Measurements from ENCODE around the gene SPTLC3. TPM values are rescaled to one million over a fixed set of nuclear protein-coding genes. Genes with fewer than 3 reads are reported as not detected.

Gene SPTLC3
- total and polyA plus RNA-seq, 8 donors, result 1.1 to 33.9 (median 2.1) TPM; not detected in 1

- Histone ChIP-seq H3K4me3 (no peak overlapping the region), H3K27me3 (no peaks in the 10 kb centered on the region), H3K9me3 (no peaks in the 10 kb centered on the region), H3K4me1 (no peaks in the 10 kb centered on the region), H3K36me3 (peaks cover 0 to 24% (median 13%) of the 10 kb centered on the region in 4 donors), H3K27ac (no peak overlapping the region)
- DNase-seq, result no peak
- intact Hi-C loops (cut with DNase I; ENCODE audit: low total_unique reads), result no loop called here
- TF ChIP-seq CTCF (IDR thresholded peaks at IDR 0.05), result no peak
- no peak for TF ChIP-seq EP300 (IDR thresholded peaks at IDR 0.05)
- no peak for TF ChIP-seq POLR2AphosphoS5 (IDR thresholded peaks at IDR 0.05)
- no peak for TF ChIP-seq POLR2A (IDR thresholded peaks at IDR 0.05)
- 88 to 100% (median 97%) methylated on average over 1 of the region's 1 CpG for WGBS, 5 donors
Measured at GRCh38 chr20:13128173-13128572, 119.4 kb downstream of the SPTLC3 start.

GRCh38 chr20:13130061-13130706, 121.4 kb downstream of the SPTLC3 start:
- no peak overlapping the region for H3K4me3 ChIP-seq
- intact Hi-C loops (cut with DNase I; ENCODE audit: low total_unique reads), result no loop called here
- H3K36me3 ChIP-seq, result peaks cover 0 to 32% (median 16%) of the 10 kb centered on the region in 4 donors
- no peaks in the 10 kb centered on the region for H3K27me3 ChIP-seq
- 71 to 84% (median 75%) methylated on average over 3 of the region's 3 CpGs for WGBS, 5 donors
- no peak overlapping the region for H3K27ac ChIP-seq
- no peaks in the 10 kb centered on the region for H3K9me3 ChIP-seq
- DNase-seq, result no peak
- no peak for TF ChIP-seq EP300 (IDR thresholded peaks at IDR 0.05)
- no peak for TF ChIP-seq POLR2AphosphoS5 (IDR thresholded peaks at IDR 0.05)
- TF ChIP-seq CTCF (IDR thresholded peaks at IDR 0.05), result no peak
- TF ChIP-seq POLR2A (IDR thresholded peaks at IDR 0.05), result no peak
- H3K4me1 ChIP-seq, result no peaks in the 10 kb centered on the region

- intact Hi-C loops (cut with DNase I; ENCODE audit: low total_unique reads), result no loop called here
- TF ChIP-seq POLR2AphosphoS5 (IDR thresholded peaks at IDR 0.05), result no peak
- no peak for TF ChIP-seq POLR2A (IDR thresholded peaks at IDR 0.05)
- TF ChIP-seq EP300 (IDR thresholded peaks at IDR 0.05), result no peak
- no peak for TF ChIP-seq CTCF (IDR thresholded peaks at IDR 0.05)
- DNase-seq, result no peak
- Histone ChIP-seq H3K4me3 (no peak overlapping the region), H3K9me3 (no peaks in the 10 kb centered on the region), H3K27ac (no peak overlapping the region), H3K36me3 (peaks cover 0 to 32% (median 16%) of the 10 kb centered on the region in 4 donors), H3K4me1 (no peaks in the 10 kb centered on the region), H3K27me3 (no peaks in the 10 kb centered on the region)
- 74 to 83% (median 75%) methylated on average over 3 of the region's 3 CpGs for whole genome bisulfite sequencing, 5 donors
Measured at GRCh38 chr20:13130707-13131103, 121.9 kb downstream of the SPTLC3 start.

GRCh38 chr20:13131688-13132087, 122.9 kb downstream of the SPTLC3 start:
- Histone ChIP-seq H3K27ac (no peak overlapping the region), H3K9me3 (no peaks in the 10 kb centered on the region), H3K36me3 (peaks cover 0 to 29% (median 15%) of the 10 kb centered on the region in 4 donors), H3K4me3 (no peak overlapping the region), H3K27me3 (no peaks in the 10 kb centered on the region), H3K4me1 (no peaks in the 10 kb centered on the region)
- 63 to 88% (median 86%) methylated on average over 3 of the region's 3 CpGs for WGBS, 5 donors
- intact Hi-C loops (cut with DNase I; ENCODE audit: low total_unique reads), result no loop called here
- TF ChIP-seq POLR2A (IDR thresholded peaks at IDR 0.05) (no peak), CTCF (IDR thresholded peaks at IDR 0.05) (no peak), POLR2AphosphoS5 (IDR thresholded peaks at IDR 0.05) (no peak), EP300 (IDR thresholded peaks at IDR 0.05) (no peak)
- DNase-seq, result no peak
